GM12878 (cell line): Measurements from ENCODE around the gene GCK. TPM values are rescaled to one million over a fixed set of nuclear protein-coding genes. Genes with fewer than 3 reads are reported as not detected.

Experiments used
- ATAC-seq: fragments of 200-7000 bp; cut with Tn5 transposase; 3 replicates; pipeline ENCODE4 v1.9.1; 2020; ENCODE audit warnings: mild to moderate bottlenecking, moderate library complexity
- BruUV-seq: library from RNA; stranded (reverse); fragments of 400-500 nt; replicated peaks from 2 replicates; lab custom pipeline; 2021; lab: Mats Ljungman, UMichigan
- CTCF ChIA-PET: fragments of 300-600 bp; sonication (Branson Sonifier 250); formaldehyde crosslinking; extraction: SDS; loops from one replicate; lab custom pipeline; 2021; ENCODE audit warnings: inconsistent platforms; lab: Yijun Ruan, JAX
- POLR2A ChIA-PET: fragments of 350-600 bp; formaldehyde crosslinking; extraction: SDS; loops from one replicate; lab custom pipeline; 2021; ENCODE audit warnings: inconsistent platforms; lab: Charles Lee
- RAD21 ChIA-PET: fragments of 300-600 bp; sonication (Branson Sonifier 250); formaldehyde crosslinking; loops from one replicate; lab custom pipeline; 2023; ENCODE audit warnings: antibody characterized with exemption; ENCODE audit not compliant: unreplicated experiment; lab: Charles Lee
- SMC1A ChIA-PET: fragments of 300-600 bp; sonication (Branson Sonifier 250); formaldehyde crosslinking; loops from one replicate; lab custom pipeline; 2023; ENCODE audit not compliant: unreplicated experiment, uncharacterized antibody; lab: Charles Lee
- DNase-seq: peaks from one replicate; pipeline ENCODE4 v3.0.0-alpha.2; 2011; ENCODE audit warnings: low read depth, low spot score
- FAIRE-seq: peaks from 3 replicates; lab custom pipeline; 2011; peaks lifted over from hg19 to GRCh38; lab: Jason Lieb, UNC
- H2AFZ ChIP-seq: 2 replicates; pipeline ENCODE4 v1.6.0; 2011; ENCODE audit warnings: low read depth, low read length, control low read depth; ENCODE audit not compliant: control insufficient read depth
- H3K27ac ChIP-seq: 2 replicates; pipeline ENCODE4 v1.5.1; 2011; ENCODE audit warnings: control low read depth; ENCODE audit not compliant: control insufficient read depth, insufficient read depth
- H3K27me3 ChIP-seq, 2 experiments: replicated peaks in 1 of 2; 2 replicates each; pipeline versions ENCODE4 v1.6.0 to v1.6.1; 2011; ENCODE audit warnings: low read length in 1 of 2; ENCODE audit not compliant: control insufficient read depth in 2 of 2, insufficient read depth in 2 of 2
- H3K36me3 ChIP-seq, 2 experiments: 2 replicates each; pipeline ENCODE4 v1.5.1; 2011; ENCODE audit warnings: low read length in 1 of 2; ENCODE audit not compliant: control insufficient read depth in 2 of 2, insufficient read depth in 2 of 2
- H3K4me1 ChIP-seq: 2 replicates; pipeline ENCODE4 v1.6.1; 2011; ENCODE audit warnings: mild to moderate bottlenecking, low read length, moderate library complexity, mixed read lengths; ENCODE audit not compliant: control insufficient read depth, insufficient read depth
- H3K4me2 ChIP-seq: 2 replicates; pipeline ENCODE4 v1.6.0; 2011; ENCODE audit warnings: control low read depth; ENCODE audit not compliant: control insufficient read depth, insufficient read depth
- H3K4me3 ChIP-seq: fragments of 200-600 bp; sonication (generic); 2 replicates; pipeline ENCODE4 v1.5.1; 2016
- H3K79me2 ChIP-seq: 2 replicates; pipeline ENCODE4 v1.6.0; 2011; ENCODE audit warnings: low read length; ENCODE audit not compliant: control insufficient read depth, insufficient read depth
- H3K9ac ChIP-seq: 2 replicates; pipeline ENCODE4 v1.8.0; 2011; ENCODE audit warnings: low read length, control low read depth, mixed read lengths; ENCODE audit not compliant: control insufficient read depth, insufficient read depth
- H3K9me3 ChIP-seq: replicated peaks from 3 replicates; pipeline ENCODE4 v1.5.1; 2011; ENCODE audit warnings: mild to moderate bottlenecking, low read length; ENCODE audit not compliant: control insufficient read depth, insufficient read depth
- H4K20me1 ChIP-seq: 2 replicates; pipeline ENCODE4 v1.6.0; 2011; ENCODE audit not compliant: control insufficient read depth, insufficient read depth
- BMI1 ChIP-seq: fragments of 450-650 bp; IDR thresholded peaks from 2 replicates; pipeline ENCODE4 v1.6.1; 2016; ENCODE audit warnings: mild to moderate bottlenecking, moderate library complexity, borderline replicate concordance
- CHD1 ChIP-seq: IDR thresholded peaks from 2 replicates; pipeline ENCODE4 v1.6.1; 2012; ENCODE audit warnings: low read depth, low read length, improper control_type of control experiment
- ETV6 ChIP-seq, 2 experiments: fragments of 450-650 bp in 1 of 2; IDR thresholded peaks in 1 of 2; conservative IDR thresholded peaks in 1 of 2; 2 replicates each; pipeline ENCODE4 v1.6.1; 2014; ENCODE audit warnings: antibody characterized with exemption in 1 of 2, borderline replicate concordance in 1 of 2, low read depth in 1 of 2, mild to moderate bottlenecking in 1 of 2, moderate library complexity in 1 of 2
- IKZF1 ChIP-seq: fragments of 450-650 bp; conservative IDR thresholded peaks from 2 replicates; pipeline ENCODE4 v1.6.1; 2017; ENCODE audit warnings: antibody characterized with exemption, mild to moderate bottlenecking
- JUNB ChIP-seq: IDR thresholded peaks from 2 replicates; pipeline ENCODE4 v1.6.1; 2016; ENCODE audit warnings: antibody characterized with exemption, mild to moderate bottlenecking
- MEF2A ChIP-seq: IDR thresholded peaks from 2 replicates; pipeline ENCODE4 v1.6.1; 2011; ENCODE audit warnings: low read depth, mild to moderate bottlenecking, low read length, moderate library complexity; ENCODE audit not compliant: insufficient read depth
- MYC ChIP-seq: IDR thresholded peaks from 2 replicates; pipeline ENCODE4 v1.6.1; 2011; ENCODE audit warnings: mild to moderate bottlenecking, low read length, moderate library complexity, inconsistent platforms; ENCODE audit not compliant: insufficient read depth, insufficient replicate concordance, insufficient read length, severe bottlenecking
- WGBS: methylation state at CpG from one replicate; pipeline ENCODE4 v1.1.6; 2016; ENCODE audit warnings: low lambda C conversion rate; ENCODE audit not compliant: insufficient replicate concordance, insufficient coverage; ENCODE audit errors: missing lambda C conversion rate; 5-methylcytosine and 5-hydroxymethylcytosine counted together
- in situ Hi-C: fragments of 300-500 bp; cut with MboI; formaldehyde crosslinking; loops from 9 replicates; pipeline ENCODE4 v1.14.3; 2018; ENCODE audit warnings: mixed read lengths
- intact Hi-C: fragments of 100-400 bp; cut with micrococcal nuclease; formaldehyde crosslinking; loops from one replicate; pipeline ENCODE4 v1.14.2; 2022; ENCODE audit not compliant: unreplicated experiment
- polyA plus RNA-seq, 11 experiments: library from polyadenylated mRNA; depleted of rRNA in 4 of 11; unstranded in 6 of 11; stranded (reverse) in 5 of 11; fragments of >200 nt; fragmentation: Nextera tagmentation in 4 of 11; fragmentation: Illumina TruSeq in 1 of 11; extraction: Ambion mirVana in 4 of 11; extraction: Trizol in 1 of 11; gene quantifications; 1 replicate in 1 of 11; 2 replicates in 10 of 11; pipeline versions ENCODE4 v1.2.1 to v1.2.3, GENCODE V29; 2011 to 2016; ENCODE audit warnings: inconsistent platforms in 2 of 11, missing spikeins in 2 of 11, low read depth in 1 of 11
- total RNA-seq, 4 experiments: library from RNA; depleted of rRNA in 3 of 4; stranded (reverse); fragments of >200 nt in 3 of 4; fragmentation: Illumina TruSeq in 1 of 4; extraction: Trizol in 1 of 4; gene quantifications; 2 replicates each; pipeline versions ENCODE4 v1.2.1 to v1.2.3, GENCODE V29; 2013 to 2021
- TF ChIP-seq, protein P1 (sequence below): fragments of 450-650 bp; IDR thresholded peaks from 2 replicates; pipeline ENCODE4 v1.6.1; 2017; ENCODE audit warnings: low read depth, mild to moderate bottlenecking, moderate library complexity
- TF ChIP-seq, protein P2 (sequence below): fragments of 450-650 bp; IDR thresholded peaks from 2 replicates; pipeline ENCODE4 v1.6.1; 2016; ENCODE audit warnings: mild to moderate bottlenecking
- TF ChIP-seq, protein P3 (sequence below): fragments of 150-350 bp; IDR thresholded peaks from 2 replicates; pipeline ENCODE4 v1.6.1; 2016; ENCODE audit warnings: low read depth, low read length
- TF ChIP-seq, protein P4 (sequence below): fragments of 450-650 bp; IDR thresholded peaks from 2 replicates; pipeline ENCODE4 v1.6.1; 2016; ENCODE audit warnings: mild to moderate bottlenecking

GCK gene
- total and polyA plus RNA-seq, 10 of the 15 experiments (the other 5 are each of a cell fraction or from before 2014, with no cell fraction given) = 0.06 to 0.16 TPM; not detected in 8

GRCh38 chr7:44237696-44238095 lies 48.5 kb upstream of the GCK start:
- BruUV-seq = no TSS peak
- 39% methylated on average over 10 of the region's 10 CpGs for WGBS
- Histone ChIP-seq H3K27me3 (no peaks in the 10 kb centered on the region; a peak in 1 of 4 replicates), H3K4me2 (no peak overlapping the region), H3K79me2 (no peaks in the 10 kb centered on the region), H3K27ac (no peak overlapping the region), H3K9me3 (no peaks in the 10 kb centered on the region), H4K20me1 (no peaks in the 10 kb centered on the region), H3K4me1 (no peaks in the 10 kb centered on the region), H3K9ac (no peak overlapping the region), H3K4me3 (no peak overlapping the region), H2AFZ (no peak overlapping the region), H3K36me3 (no peaks in the 10 kb centered on the region)
- SMC1A ChIA-PET = no interaction called here
- ATAC-seq (no peak), FAIRE-seq (no peak), DNase-seq (no peak)
- TF ChIP-seq IKZF1 (no peak), CHD1 (no peak), MEF2A (no peak), BMI1 (no peak), MYC (no peak), ETV6 (conservative IDR thresholded peaks at IDR 0.05 in 1 of 2, IDR thresholded peaks at IDR 0.05 in 1 of 2; ENCODE audit: borderline replicate concordance in 1 of 2, low read depth in 1 of 2) (no peak), JUNB (no peak)
- TF ChIP-seq, protein P1, sequence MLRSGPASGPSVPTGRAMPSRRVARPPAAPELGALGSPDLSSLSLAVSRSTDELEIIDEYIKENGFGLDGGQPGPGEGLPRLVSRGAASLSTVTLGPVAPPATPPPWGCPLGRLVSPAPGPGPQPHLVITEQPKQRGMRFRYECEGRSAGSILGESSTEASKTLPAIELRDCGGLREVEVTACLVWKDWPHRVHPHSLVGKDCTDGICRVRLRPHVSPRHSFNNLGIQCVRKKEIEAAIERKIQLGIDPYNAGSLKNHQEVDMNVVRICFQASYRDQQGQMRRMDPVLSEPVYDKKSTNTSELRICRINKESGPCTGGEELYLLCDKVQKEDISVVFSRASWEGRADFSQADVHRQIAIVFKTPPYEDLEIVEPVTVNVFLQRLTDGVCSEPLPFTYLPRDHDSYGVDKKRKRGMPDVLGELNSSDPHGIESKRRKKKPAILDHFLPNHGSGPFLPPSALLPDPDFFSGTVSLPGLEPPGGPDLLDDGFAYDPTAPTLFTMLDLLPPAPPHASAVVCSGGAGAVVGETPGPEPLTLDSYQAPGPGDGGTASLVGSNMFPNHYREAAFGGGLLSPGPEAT = no peak
- TF ChIP-seq, protein P2, sequence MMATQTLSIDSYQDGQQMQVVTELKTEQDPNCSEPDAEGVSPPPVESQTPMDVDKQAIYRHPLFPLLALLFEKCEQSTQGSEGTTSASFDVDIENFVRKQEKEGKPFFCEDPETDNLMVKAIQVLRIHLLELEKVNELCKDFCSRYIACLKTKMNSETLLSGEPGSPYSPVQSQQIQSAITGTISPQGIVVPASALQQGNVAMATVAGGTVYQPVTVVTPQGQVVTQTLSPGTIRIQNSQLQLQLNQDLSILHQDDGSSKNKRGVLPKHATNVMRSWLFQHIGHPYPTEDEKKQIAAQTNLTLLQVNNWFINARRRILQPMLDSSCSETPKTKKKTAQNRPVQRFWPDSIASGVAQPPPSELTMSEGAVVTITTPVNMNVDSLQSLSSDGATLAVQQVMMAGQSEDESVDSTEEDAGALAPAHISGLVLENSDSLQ = no peak
- TF ChIP-seq, protein P3, sequence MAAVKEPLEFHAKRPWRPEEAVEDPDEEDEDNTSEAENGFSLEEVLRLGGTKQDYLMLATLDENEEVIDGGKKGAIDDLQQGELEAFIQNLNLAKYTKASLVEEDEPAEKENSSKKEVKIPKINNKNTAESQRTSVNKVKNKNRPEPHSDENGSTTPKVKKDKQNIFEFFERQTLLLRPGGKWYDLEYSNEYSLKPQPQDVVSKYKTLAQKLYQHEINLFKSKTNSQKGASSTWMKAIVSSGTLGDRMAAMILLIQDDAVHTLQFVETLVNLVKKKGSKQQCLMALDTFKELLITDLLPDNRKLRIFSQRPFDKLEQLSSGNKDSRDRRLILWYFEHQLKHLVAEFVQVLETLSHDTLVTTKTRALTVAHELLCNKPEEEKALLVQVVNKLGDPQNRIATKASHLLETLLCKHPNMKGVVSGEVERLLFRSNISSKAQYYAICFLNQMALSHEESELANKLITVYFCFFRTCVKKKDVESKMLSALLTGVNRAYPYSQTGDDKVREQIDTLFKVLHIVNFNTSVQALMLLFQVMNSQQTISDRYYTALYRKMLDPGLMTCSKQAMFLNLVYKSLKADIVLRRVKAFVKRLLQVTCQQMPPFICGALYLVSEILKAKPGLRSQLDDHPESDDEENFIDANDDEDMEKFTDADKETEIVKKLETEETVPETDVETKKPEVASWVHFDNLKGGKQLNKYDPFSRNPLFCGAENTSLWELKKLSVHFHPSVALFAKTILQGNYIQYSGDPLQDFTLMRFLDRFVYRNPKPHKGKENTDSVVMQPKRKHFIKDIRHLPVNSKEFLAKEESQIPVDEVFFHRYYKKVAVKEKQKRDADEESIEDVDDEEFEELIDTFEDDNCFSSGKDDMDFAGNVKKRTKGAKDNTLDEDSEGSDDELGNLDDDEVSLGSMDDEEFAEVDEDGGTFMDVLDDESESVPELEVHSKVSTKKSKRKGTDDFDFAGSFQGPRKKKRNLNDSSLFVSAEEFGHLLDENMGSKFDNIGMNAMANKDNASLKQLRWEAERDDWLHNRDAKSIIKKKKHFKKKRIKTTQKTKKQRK = no peak
- TF ChIP-seq, protein P4, sequence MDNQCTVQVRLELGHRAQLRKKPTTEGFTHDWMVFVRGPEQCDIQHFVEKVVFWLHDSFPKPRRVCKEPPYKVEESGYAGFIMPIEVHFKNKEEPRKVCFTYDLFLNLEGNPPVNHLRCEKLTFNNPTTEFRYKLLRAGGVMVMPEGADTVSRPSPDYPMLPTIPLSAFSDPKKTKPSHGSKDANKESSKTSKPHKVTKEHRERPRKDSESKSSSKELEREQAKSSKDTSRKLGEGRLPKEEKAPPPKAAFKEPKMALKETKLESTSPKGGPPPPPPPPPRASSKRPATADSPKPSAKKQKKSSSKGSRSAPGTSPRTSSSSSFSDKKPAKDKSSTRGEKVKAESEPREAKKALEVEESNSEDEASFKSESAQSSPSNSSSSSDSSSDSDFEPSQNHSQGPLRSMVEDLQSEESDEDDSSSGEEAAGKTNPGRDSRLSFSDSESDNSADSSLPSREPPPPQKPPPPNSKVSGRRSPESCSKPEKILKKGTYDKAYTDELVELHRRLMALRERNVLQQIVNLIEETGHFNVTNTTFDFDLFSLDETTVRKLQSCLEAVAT = no peak
- RAD21 ChIA-PET = interaction anchor here (0.9 kb wide), 1 partner anchor 328 kb away, joined by 3 read pairs; no protein-coding TSS in a partner anchor
- in situ Hi-C loops = no loop called here
- POLR2A ChIA-PET = no interaction called here
- CTCF ChIA-PET = interaction anchor here (1.5 to 2.7 kb wide), 2 partner anchors 23 to 328 kb away, joined by 5 to 10 read pairs; no protein-coding TSS in a partner anchor
- intact Hi-C loops = no loop called here
